Smooth muscle cell (in vitro differentiated cells): ENCODE measurements around the gene PITPNM3. TPM values are rescaled to one million over a fixed set of nuclear protein-coding genes. Genes with fewer than 3 reads are reported as not detected.
"Not testable (repeated sequence)": the region's sequence is repeated elsewhere in the genome, so short reads cannot be mapped to it uniquely, and the experiment has no call there.

Source experiments
- DNase-seq: peaks from one replicate; lab custom pipeline; 2025; ENCODE audit not compliant: unreplicated experiment; lab: John Stamatoyannopoulos, UW
- H2AFZ ChIP-seq: fragments of 200-600 bp; sonication (generic); 2 replicates; pipeline ENCODE4 v1.6.0; 2016; ENCODE audit warnings: antibody characterized with exemption, low read depth, mild to moderate bottlenecking
- H3F3A ChIP-seq: fragments of 200-600 bp; sonication (generic); 2 replicates; pipeline ENCODE4 v1.6.0; 2017; ENCODE audit warnings: antibody characterized with exemption, low read depth
- H3K27ac ChIP-seq: fragments of 200-600 bp; sonication (generic); 2 replicates; pipeline ENCODE4 v1.5.1; 2016; ENCODE audit warnings: low read depth, mild to moderate bottlenecking
- H3K27me3 ChIP-seq: fragments of 200-600 bp; sonication (generic); 2 replicates; pipeline ENCODE4 v1.6.1; 2016; ENCODE audit warnings: low read depth, mild to moderate bottlenecking
- H3K36me3 ChIP-seq: fragments of 200-600 bp; sonication (generic); 2 replicates; pipeline ENCODE4 v1.5.1; 2016; ENCODE audit warnings: low read depth
- H3K4me1 ChIP-seq: fragments of 200-600 bp; sonication (generic); 2 replicates; pipeline ENCODE4 v1.5.1; 2016; ENCODE audit warnings: low read depth
- H3K4me2 ChIP-seq: fragments of 200-600 bp; sonication (generic); 2 replicates; pipeline ENCODE4 v1.6.0; 2016; ENCODE audit warnings: mild to moderate bottlenecking
- H3K4me3 ChIP-seq: fragments of 200-600 bp; sonication (generic); 2 replicates; pipeline ENCODE4 v1.5.1; 2016; ENCODE audit warnings: mild to moderate bottlenecking
- H3K79me2 ChIP-seq: fragments of 200-600 bp; sonication (generic); 2 replicates; pipeline ENCODE4 v1.6.0; 2016; ENCODE audit warnings: low read depth, mild to moderate bottlenecking
- H3K9ac ChIP-seq: fragments of 200-600 bp; sonication (generic); 2 replicates; pipeline ENCODE4 v1.6.0; 2016; ENCODE audit warnings: low read depth
- H3K9me3 ChIP-seq: fragments of 200-600 bp; sonication (generic); replicated peaks from 2 replicates; pipeline ENCODE4 v1.5.1; 2016; ENCODE audit warnings: low read depth
- H4K20me1 ChIP-seq: fragments of 200-600 bp; sonication (generic); 2 replicates; pipeline ENCODE4 v1.6.0; 2016; ENCODE audit warnings: low read depth
- WGBS: methylation state at CpG from one replicate; pipeline ENCODE4 v1.1.7; 2016; ENCODE audit warnings: low lambda C conversion rate; 5-methylcytosine and 5-hydroxymethylcytosine counted together
- polyA plus RNA-seq: library from polyadenylated mRNA; unstranded; fragments of >200 nt; fragmentation: Nextera tagmentation; extraction: Ambion mirVana; gene quantifications from 2 replicates; pipeline ENCODE4 v1.2.1, GENCODE V29; 2016
- total RNA-seq: library from RNA; depleted of rRNA; stranded (reverse); fragments of >200 nt; gene quantifications from 2 replicates; pipeline ENCODE4 v1.2.3, GENCODE V29; 2014
- TF ChIP-seq, protein P1 (sequence below): fragments of 200-600 bp; sonication (generic); IDR thresholded peaks from 2 replicates; pipeline ENCODE4 v1.5.1; 2017; ENCODE audit warnings: borderline replicate concordance, mild to moderate bottlenecking, antibody characterized with exemption; ENCODE audit not compliant: insufficient read depth, poor library complexity, severe bottlenecking

PITPNM3 gene
- total and polyA plus RNA-seq, 2 experiments from 2014 or later: 2.4 to 2.6 TPM

DNA sequence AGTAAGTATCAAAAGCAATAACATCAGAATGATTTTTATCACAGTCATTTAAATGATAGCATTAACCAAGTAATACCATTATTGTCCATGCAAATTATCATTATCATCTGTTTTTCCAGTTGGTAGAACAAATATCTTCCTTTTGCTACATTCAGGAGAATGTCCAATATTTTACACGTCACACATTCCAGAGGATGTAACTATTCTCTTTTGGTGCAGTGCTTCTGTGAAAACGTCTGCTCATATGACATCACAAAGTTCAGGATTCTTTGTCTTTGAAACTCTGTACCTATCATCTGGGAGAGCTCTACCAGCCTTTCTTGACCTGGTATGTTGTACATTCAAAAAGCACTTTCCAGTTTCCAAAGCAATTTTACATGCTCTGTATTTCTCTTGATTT, 40.2 kb upstream of the PITPNM3 start:
- no peak overlapping the region for H3K27ac ChIP-seq
- H3K9ac ChIP-seq: no peak overlapping the region
- no peak for DNase-seq
- no peaks in the 10 kb centered on the region for H3K79me2 ChIP-seq
- no peak overlapping the region for H3K4me3 ChIP-seq
- H3K27me3 ChIP-seq: no peaks in the 10 kb centered on the region
- H3K4me2 ChIP-seq: no peak overlapping the region
- no peaks in the 10 kb centered on the region for H3K9me3 ChIP-seq
- no peaks in the 10 kb centered on the region for H4K20me1 ChIP-seq
- peaks cover 31% of the 10 kb centered on the region for H3K36me3 ChIP-seq
- TF ChIP-seq, protein P1, sequence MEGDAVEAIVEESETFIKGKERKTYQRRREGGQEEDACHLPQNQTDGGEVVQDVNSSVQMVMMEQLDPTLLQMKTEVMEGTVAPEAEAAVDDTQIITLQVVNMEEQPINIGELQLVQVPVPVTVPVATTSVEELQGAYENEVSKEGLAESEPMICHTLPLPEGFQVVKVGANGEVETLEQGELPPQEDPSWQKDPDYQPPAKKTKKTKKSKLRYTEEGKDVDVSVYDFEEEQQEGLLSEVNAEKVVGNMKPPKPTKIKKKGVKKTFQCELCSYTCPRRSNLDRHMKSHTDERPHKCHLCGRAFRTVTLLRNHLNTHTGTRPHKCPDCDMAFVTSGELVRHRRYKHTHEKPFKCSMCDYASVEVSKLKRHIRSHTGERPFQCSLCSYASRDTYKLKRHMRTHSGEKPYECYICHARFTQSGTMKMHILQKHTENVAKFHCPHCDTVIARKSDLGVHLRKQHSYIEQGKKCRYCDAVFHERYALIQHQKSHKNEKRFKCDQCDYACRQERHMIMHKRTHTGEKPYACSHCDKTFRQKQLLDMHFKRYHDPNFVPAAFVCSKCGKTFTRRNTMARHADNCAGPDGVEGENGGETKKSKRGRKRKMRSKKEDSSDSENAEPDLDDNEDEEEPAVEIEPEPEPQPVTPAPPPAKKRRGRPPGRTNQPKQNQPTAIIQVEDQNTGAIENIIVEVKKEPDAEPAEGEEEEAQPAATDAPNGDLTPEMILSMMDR: no peak
- H2AFZ ChIP-seq: no peak overlapping the region
- 96% methylated on average over 2 of the region's 2 CpGs for WGBS
- H3F3A ChIP-seq: no peaks in the 10 kb centered on the region
- H3K4me1 ChIP-seq: no peaks in the 10 kb centered on the region

DNA sequence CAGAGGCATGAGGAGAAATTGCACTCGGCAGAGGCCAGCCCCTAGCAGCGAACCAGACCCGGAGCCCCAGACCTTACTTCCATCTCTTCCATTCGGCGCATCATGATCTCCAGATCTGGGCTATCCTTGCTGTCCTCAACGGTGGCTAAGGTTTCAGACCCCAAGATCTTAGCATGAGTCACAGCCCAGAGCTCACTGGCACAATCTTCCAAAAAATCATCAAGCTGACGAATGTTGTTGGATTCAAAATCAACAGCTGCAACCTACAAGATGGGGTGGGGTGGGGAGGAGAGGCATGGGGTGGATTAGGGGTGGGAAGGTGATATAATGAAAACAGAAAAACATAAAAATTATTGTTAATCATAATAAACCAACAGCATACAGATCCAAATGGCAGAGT, 39.7 kb upstream of the PITPNM3 start:
- Histone ChIP-seq H3K9me3 (no peaks in the 10 kb centered on the region), H3K27ac (no peak overlapping the region), H2AFZ (no peak overlapping the region), H3K4me2 (no peak overlapping the region), H3K27me3 (no peaks in the 10 kb centered on the region), H3K36me3 (peaks cover 31% of the 10 kb centered on the region), H3K79me2 (no peaks in the 10 kb centered on the region), H3K4me3 (no peak overlapping the region), H3K4me1 (no peaks in the 10 kb centered on the region), H3K9ac (no peak overlapping the region), H4K20me1 (no peaks in the 10 kb centered on the region), H3F3A (no peaks in the 10 kb centered on the region)
- TF ChIP-seq, protein P1: no peak
- WGBS: 96% methylated on average over 7 of the region's 7 CpGs
- DNase-seq: no peak

DNA sequence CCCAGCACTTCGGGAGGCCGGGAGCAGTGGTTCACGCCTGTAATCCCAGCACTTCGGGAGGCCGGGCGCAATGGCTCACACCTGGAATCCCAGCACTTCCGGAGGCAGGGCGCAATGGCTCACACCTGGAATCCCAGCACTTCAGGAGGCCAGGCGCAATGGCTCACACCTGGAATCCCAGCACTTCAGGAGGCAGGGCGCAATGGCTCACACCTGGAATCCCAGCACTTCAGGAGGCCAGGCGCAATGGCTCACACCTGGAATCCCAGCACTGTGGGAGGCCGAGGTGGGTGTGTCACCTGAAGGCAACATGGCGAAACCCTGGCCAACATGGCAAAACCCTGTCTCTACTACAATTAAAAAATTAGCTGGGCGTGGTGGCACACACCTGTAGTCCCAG, 37.0 kb upstream of the PITPNM3 start:
- not testable (repeated sequence) for H4K20me1 ChIP-seq
- WGBS: 99% methylated on average over 14 of the region's 14 CpGs

DNA sequence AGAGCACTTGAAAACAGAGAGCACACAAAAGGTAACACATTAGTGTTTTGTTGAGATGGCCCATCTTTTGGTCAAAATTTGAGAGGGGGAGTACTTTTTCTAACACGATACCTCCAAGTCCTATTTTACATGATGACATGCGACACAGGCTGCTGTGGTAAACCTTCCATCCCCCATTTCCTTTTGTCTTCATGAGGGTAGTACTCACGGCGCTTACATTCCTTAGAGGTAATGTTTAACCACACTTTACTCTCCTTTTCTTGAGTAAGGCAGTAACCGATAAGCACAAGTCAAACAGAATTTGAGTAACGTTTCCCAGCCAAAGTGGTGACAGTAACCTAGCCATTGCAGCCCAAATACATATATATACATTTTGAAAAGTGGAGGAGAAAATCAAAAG, 35.8 kb upstream of the PITPNM3 start:
- DNase-seq: no peak
- Histone ChIP-seq H3K4me1 (no peaks in the 10 kb centered on the region), H3K9ac (no peak overlapping the region), H3K9me3 (no peaks in the 10 kb centered on the region), H3K36me3 (peaks cover 44% of the 10 kb centered on the region), H2AFZ (no peak overlapping the region), H4K20me1 (peaks cover 2% of the 10 kb centered on the region), H3K79me2 (no peaks in the 10 kb centered on the region), H3K27me3 (no peaks in the 10 kb centered on the region), H3F3A (no peaks in the 10 kb centered on the region), H3K27ac (no peak overlapping the region), H3K4me2 (no peak overlapping the region), H3K4me3 (no peak overlapping the region)
- WGBS: 90% methylated on average over 6 of the region's 6 CpGs
- TF ChIP-seq, protein P1: no peak

More for the DNA sequence above, 37.0 kb upstream of the PITPNM3 start:
- DNase-seq, H3K9me3 ChIP-seq, H3K9ac ChIP-seq, H3K79me2 ChIP-seq, H3K4me1 ChIP-seq, H3K27ac ChIP-seq, H3K27me3 ChIP-seq, H2AFZ ChIP-seq, H3K4me2 ChIP-seq, H3K4me3 ChIP-seq, H3F3A ChIP-seq: not testable (repeated sequence)
- H3K36me3 ChIP-seq: peaks cover 46% of the 10 kb centered on the region
